ENCODE measurements around the gene SMAP1.

SMAP1 gene

DNA sequence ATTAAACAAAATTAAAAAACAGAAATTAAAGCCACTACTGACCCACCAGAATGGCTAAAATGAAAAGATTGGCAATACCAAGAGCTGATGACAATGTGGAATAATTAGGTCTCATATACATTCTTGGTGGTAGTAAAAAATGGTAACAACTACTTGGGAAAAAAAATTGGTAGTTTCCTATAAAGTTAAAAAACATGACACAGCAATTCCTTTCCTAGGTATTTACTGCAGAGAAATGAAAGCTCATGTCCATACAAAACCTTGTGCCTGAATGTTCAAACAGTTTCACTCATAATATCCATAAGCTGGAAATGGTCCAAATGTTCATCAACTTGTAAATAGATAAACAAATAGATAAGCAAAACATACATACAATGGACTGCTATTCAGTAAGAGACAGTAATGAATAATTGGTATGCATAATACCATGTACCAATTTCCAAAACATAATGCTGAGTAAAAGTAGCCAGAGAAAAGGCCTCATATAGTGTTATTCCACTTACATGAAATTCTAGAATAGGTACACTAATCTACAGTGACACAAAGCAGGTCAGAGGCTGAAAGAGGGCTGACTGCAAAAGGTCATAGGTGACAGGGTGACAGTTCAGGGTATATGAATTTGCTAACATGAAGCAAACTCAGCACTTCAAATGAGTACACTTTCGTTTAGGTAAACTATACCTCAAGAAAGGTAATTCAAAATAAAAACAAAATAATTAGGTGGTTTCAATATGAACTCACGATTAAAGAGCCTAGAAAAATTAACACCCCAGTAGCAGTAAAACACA, 236.2 kb downstream of the SMAP1 start:
- Histone ChIP-seq H3K27me3 (ENCODE audit: insufficient read depth, low read depth) (no peaks in the 10 kb centered on the region), H2AFZ (ENCODE audit: low read depth) (no peak overlapping the region), H3K79me2 (ENCODE audit: insufficient read depth, low read depth) (no peaks in the 10 kb centered on the region), H3K4me2 (no peak overlapping the region), H3K4me1 (ENCODE audit: low read depth, poor library complexity, severe bottlenecking) (no peaks in the 10 kb centered on the region), H3K36me3 (ENCODE audit: insufficient read depth) (no peaks in the 10 kb centered on the region), H4K20me1 (ENCODE audit: insufficient read depth) (no peaks in the 10 kb centered on the region), H3K9ac (no peak overlapping the region), H3K27ac (no peak overlapping the region), H3K4me3 (IDR thresholded peaks at IDR 0.05; ENCODE audit: insufficient read depth, low read depth, low read length) (no peak overlapping the region)
- TF ChIP-seq, protein P1, sequence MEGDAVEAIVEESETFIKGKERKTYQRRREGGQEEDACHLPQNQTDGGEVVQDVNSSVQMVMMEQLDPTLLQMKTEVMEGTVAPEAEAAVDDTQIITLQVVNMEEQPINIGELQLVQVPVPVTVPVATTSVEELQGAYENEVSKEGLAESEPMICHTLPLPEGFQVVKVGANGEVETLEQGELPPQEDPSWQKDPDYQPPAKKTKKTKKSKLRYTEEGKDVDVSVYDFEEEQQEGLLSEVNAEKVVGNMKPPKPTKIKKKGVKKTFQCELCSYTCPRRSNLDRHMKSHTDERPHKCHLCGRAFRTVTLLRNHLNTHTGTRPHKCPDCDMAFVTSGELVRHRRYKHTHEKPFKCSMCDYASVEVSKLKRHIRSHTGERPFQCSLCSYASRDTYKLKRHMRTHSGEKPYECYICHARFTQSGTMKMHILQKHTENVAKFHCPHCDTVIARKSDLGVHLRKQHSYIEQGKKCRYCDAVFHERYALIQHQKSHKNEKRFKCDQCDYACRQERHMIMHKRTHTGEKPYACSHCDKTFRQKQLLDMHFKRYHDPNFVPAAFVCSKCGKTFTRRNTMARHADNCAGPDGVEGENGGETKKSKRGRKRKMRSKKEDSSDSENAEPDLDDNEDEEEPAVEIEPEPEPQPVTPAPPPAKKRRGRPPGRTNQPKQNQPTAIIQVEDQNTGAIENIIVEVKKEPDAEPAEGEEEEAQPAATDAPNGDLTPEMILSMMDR (conservative IDR thresholded peaks at IDR 0.05; ENCODE audit: low read depth, low read length), result no peak

DNA sequence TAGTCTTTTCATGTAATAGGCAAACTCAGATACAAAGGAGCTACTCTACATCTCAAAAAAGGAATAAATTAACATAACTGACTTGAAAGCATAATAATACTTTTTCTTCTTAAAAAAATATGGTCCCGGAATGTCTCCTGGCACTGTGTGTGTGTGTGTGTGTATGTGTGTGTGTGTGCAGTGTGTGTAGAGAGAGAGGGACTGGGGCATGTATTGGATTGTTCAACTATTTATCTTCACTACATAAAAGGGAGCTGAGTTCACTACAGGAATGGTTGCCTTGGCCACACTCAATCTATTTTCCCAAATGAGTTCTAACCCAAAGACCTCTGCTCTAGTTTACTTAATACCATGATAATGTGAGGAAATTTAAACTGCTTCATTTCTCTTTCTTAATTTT, 238.1 kb downstream of the SMAP1 start:
- TF ChIP-seq, protein P1 (conservative IDR thresholded peaks at IDR 0.05; ENCODE audit: low read depth, low read length), result no peak
- Histone ChIP-seq H4K20me1 (ENCODE audit: insufficient read depth) (no peaks in the 10 kb centered on the region), H3K9ac (no peak overlapping the region), H3K4me1 (ENCODE audit: low read depth, poor library complexity, severe bottlenecking) (no peaks in the 10 kb centered on the region), H3K4me2 (no peak overlapping the region), H3K27ac (no peak overlapping the region), H3K4me3 (IDR thresholded peaks at IDR 0.05; ENCODE audit: insufficient read depth, low read depth, low read length) (no peak overlapping the region), H2AFZ (ENCODE audit: low read depth) (no peak overlapping the region), H3K79me2 (ENCODE audit: insufficient read depth, low read depth) (no peaks in the 10 kb centered on the region), H3K36me3 (ENCODE audit: insufficient read depth) (no peaks in the 10 kb centered on the region), H3K27me3 (ENCODE audit: insufficient read depth, low read depth) (no peaks in the 10 kb centered on the region)
